ENCODE measurements around the gene IRX4. TPM values are rescaled to one million over a fixed set of nuclear protein-coding genes. Genes with fewer than 3 reads are reported as not detected.

Gene IRX4
- total RNA-seq, 1 experiment from 2014 or later: not detected

GRCh38 chr5:1840071-1840547 lies 42.6 kb downstream of the IRX4 start:
- no peak for DNase-seq (ENCODE audit: low spot score)

GRCh38 chr5:1838013-1838412 lies 44.7 kb downstream of the IRX4 start:
- no peak for DNase-seq (ENCODE audit: low spot score)

- DNase-seq (ENCODE audit: low spot score): no peak
These were observed 45.5 kb downstream of the IRX4 start for GRCh38 chr5:1836891-1837880.

GRCh38 chr5:1836176-1836890 lies 46.4 kb downstream of the IRX4 start:
- no peak for DNase-seq (ENCODE audit: low spot score)

GRCh38 chr5:1835431-1835830 lies 47.3 kb downstream of the IRX4 start:
- DNase-seq (ENCODE audit: low spot score): no peak

GRCh38 chr5:1834721-1835429 lies 47.9 kb downstream of the IRX4 start:
- DNase-seq (ENCODE audit: low spot score): no peak

- no peak for DNase-seq (ENCODE audit: low spot score)
These were observed 48.6 kb downstream of the IRX4 start for GRCh38 chr5:1834022-1834551.

- no peak for DNase-seq (ENCODE audit: low spot score)
These were observed 49.3 kb downstream of the IRX4 start for GRCh38 chr5:1833264-1834021.

GRCh38 chr5:1832511-1833250 lies 50.0 kb downstream of the IRX4 start:
- no peak for DNase-seq (ENCODE audit: low spot score)

GRCh38 chr5:1831677-1832313 lies 50.9 kb downstream of the IRX4 start:
- DNase-seq (ENCODE audit: low spot score): no peak

- DNase-seq (ENCODE audit: low spot score): no peak
These were observed 51.5 kb downstream of the IRX4 start for GRCh38 chr5:1831257-1831656.

- DNase-seq (ENCODE audit: low spot score): no peak
These were observed 52.0 kb downstream of the IRX4 start for GRCh38 chr5:1830571-1831228.

- DNase-seq (ENCODE audit: low spot score): peak; percentile 62
These were observed 54.8 kb downstream of the IRX4 start for GRCh38 chr5:1827886-1828397.

Other genes starting within 250 kb of the IRX4 start
- gene MRPL36, start 83.1 kb downstream of the IRX4 start, total RNA-seq (2014; rRNA removed; shearing (Covaris generic)): 140 and 145 TPM in 2 replicates
- 110 and 146 TPM in 2 replicates for gene NDUFS6, start 81.5 kb downstream of the IRX4 start, total RNA-seq (2014; rRNA removed; shearing (Covaris generic))

Measured in HT-29 (cell line).